CD4-positive, alpha-beta T cell treated with Interleukin-4 for 4 hours (primary cell): ENCODE data around the gene LAMP5.

Source experiments
- DNase-seq: peaks from one replicate; pipeline ENCODE4 v3.0.0-alpha.2; 2020

Gene LAMP5

GRCh38 chr20:9503526-9504245 lies 10.7 kb upstream of the LAMP5 start:
- no peak for DNase-seq

GRCh38 chr20:9506280-9506821 lies 8.0 kb upstream of the LAMP5 start:
- no peak for DNase-seq

DNA sequence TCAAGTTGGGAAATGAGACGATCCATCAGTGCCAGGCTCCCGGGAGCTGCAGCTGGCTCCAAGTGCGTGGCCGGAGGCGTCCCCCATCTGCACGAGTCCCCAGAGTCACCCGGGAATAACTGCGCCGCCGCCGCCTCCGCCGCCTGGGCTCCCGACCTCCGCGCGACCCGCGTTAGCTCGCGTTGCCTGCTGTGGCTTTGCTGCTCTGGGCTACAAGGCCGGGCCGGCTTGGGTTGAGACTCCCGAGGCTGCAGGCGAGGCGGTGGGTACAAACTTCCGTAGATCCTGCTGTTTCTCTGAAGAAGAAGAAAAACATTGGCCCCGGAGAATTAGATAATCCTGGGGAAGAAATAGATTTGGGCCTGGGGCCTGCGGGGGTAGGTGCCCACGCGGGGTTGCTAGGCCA lies 7.4 kb upstream of the LAMP5 start:
- no peak for DNase-seq

GRCh38 chr20:9507544-9508239 lies 6.7 kb upstream of the LAMP5 start:
- no peak for DNase-seq

GRCh38 chr20:9508240-9508661 lies 6.1 kb upstream of the LAMP5 start:
- no peak for DNase-seq

DNA sequence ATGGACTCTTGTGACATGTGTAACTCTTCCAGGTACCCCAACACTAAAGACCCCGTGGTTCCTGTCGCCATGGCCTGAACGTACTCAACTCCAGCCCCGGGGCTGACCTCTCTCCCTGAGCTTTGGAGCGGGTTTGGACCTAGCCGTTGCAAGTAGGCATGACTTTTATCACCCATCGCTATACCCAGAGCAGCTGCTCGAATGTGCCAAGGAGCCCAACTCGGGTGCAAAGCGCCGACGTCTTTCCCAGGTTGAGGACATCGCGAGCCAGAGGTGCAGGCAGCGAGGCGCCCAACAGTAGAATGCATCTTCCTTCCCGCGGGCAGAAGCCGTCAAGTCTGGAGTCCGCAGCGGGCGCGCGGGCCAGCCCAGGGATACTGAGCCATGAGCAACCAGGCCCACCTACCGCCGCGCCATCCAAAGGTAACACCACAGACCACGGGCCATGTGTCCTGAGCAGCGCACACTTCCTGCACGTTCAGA lies 5.7 kb upstream of the LAMP5 start:
- no peak for DNase-seq

GRCh38 chr20:9509246-9509645 lies 5.1 kb upstream of the LAMP5 start:
- DNase-seq, result no peak

- no peak for DNase-seq
Observed at GRCh38 chr20:9510911-9511310, 3.5 kb upstream of the LAMP5 start.

- no peak for DNase-seq
Observed at GRCh38 chr20:9514072-9514460, 324 bp upstream of the LAMP5 start.

- DNase-seq, result no peak
Observed at GRCh38 chr20:9515214-9515585, 810 bp downstream of the LAMP5 start.

- DNase-seq, result no peak
Observed at GRCh38 chr20:9515741-9516233, 1.4 kb downstream of the LAMP5 start.

DNA sequence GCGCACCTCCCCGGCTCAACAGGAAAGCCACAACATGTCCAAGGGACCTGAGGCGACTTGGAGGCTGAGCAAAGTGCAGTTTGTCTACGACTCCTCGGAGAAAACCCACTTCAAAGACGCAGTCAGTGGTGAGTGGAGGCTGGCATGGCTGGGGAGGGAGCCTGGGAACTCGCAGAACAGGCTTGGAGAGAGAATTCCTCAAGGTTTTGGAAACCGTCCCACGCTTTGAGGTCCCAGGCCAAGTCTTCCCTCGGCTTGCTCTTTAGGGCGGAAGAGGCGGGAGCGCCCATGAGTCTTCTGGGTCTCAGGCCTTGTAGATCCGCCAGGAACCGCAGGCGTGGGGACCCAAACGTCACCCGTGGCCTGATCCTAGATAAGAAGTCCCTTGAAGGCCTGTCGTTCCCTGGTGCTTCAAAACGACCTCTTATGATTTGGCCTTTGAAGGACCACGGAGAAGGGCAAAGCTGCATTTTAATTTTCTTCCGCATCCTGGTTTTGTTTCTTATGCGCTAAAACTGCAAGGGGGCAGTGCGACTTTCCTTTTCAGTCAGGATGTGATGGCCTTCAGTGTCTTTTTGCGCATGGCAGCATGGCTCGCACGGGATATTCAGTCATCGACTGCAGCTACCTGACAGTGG lies 2.0 kb downstream of the LAMP5 start:
- no peak for DNase-seq

DNA sequence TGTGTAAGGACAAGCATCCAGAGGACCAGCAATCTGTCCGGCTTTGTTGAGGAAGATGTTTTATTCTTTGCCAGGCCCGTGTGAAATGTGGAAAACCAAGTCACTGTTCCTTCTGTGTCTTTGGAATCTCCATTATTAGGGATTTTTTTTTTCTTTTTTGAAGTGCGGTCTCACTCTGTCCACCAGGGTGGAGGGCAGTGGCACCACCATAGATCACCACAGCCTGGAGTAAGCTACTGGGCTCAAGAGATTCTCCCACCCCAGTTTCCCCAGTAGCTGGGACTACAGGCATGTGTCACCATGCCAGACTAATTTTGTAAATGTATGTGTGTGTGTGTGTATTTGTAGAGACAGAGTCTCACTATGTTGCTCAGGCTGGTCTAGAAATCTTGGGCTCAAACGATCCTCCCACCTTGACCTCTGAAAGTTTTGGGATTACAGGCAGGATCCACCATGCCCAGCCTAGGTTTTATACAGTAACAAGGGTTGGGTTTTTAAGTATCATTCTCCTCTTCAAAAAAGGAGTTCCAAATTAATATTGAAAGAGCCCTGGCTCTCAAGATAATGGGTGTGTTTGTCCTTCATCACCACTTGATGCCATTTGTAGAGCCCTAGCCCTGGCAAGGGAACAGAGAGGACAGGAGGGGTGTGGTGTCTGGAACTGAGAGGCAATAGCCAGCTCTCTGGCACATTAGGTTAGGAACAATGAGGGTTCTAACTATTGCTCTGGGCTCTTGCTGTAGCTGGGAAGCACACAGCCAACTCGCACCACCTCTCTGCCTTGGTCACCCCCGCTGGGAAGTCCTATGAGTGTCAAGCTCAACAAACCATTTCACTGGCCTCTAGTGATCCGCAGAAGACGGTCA lies 3.1 kb downstream of the LAMP5 start:
- DNase-seq, result no peak

GRCh38 chr20:9518576-9519175 lies 4.3 kb downstream of the LAMP5 start:
- DNase-seq, result no peak

- DNase-seq, result no peak
Observed at GRCh38 chr20:9520086-9520485, 5.7 kb downstream of the LAMP5 start.

DNA sequence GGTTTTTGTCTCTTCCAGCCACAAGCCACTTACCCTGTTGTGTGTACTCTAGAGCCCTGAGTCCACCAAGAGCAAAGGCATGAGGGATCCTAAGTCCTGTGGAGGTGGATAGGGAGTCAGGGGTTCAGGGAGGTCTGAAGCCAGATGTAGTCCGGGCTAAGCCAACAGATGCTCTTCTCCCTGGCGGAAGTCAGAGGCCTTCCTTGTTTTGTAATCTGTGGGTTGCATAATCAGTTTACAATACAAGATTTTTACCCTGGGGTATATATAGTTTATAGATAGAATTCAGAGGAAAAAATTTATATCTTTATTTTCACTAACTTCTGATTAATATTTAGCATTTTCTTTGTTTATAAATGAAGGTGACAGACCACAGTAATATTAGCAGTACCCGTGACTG lies 9.2 kb downstream of the LAMP5 start:
- DNase-seq, result no peak

- DNase-seq, result no peak
Observed at GRCh38 chr20:9531581-9531980, 17.2 kb downstream of the LAMP5 start.

GRCh38 chr20:9532069-9532838 lies 17.9 kb downstream of the LAMP5 start:
- DNase-seq, result no peak

DNA sequence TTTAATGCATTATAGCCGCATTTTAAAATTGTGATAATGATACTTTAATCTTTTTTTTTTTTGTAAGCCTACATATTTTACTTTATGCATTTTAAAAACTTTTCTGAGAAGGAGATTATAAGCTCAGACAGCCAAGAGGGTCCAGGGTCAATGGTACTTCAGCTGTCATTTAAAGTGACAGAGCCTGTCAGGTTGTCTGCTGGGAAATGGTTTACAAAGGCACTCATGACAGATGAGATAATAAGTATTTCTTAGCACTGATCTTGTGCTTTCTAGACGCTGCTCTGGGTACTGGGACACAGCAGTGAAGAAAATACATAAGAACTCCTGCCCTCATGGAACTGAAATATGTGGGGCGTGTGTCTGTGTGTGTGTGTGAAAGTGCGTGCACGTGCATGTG lies 19.6 kb downstream of the LAMP5 start:
- DNase-seq, result no peak

DNA sequence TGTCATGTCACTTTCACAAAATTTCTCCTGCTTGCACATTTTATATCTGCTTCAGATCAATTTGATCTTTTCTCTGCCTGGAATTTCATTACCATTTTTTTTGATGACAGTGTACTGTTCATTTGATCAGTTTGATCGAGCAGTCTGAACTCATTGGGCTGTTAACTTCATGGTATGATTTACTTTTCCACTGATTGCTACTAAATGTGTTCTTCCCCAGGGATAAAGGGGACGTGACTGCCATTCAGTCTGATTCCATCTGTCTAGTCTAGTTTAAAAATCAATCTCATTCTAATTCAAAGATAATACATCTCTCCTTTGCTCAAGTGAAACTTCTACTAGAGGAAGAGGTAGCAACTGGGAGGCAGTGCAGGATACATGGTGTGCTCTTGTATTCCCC lies 21.1 kb downstream of the LAMP5 start:
- DNase-seq, result no peak

DNA sequence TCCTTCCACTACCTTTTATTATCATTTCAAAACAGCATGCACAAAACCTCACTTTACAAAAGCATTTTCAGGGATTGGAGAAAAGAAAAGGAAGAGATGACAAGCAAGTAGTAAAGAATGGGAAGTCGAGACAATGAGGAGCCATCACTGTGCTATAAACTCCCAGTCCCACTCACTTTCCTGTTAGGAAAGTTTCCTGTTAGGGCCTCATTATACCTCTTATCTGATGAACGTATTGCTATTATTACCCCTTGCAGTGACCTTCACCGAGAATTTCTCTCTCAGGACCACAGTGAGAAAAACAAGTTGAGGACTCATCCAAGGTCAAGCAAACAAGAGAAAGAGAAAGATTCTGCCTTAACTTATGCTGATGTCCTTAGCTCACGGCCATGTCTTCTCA lies 28.8 kb downstream of the LAMP5 start:
- DNase-seq, result no peak
